Stimulated activated CD8-positive, alpha-beta memory T cell treated with anti-CD3 and anti-CD28 coated beads, Interleukin-7, amount 100 ng/mL, for 4 hours (primary cell): ENCODE measurements around the gene VWA2.
A peak's percentile ranks its signal among the peaks of the same experiment; 100 is the strongest.

Experiments used
- DNase-seq, 2 donors: peaks; one replicate each; pipeline ENCODE4 v3.0.0-alpha.2; 2020; ENCODE audit warnings: low read depth in 2 of 2

Gene VWA2

GRCh38 chr10:114297136-114297705, 58.2 kb downstream of the VWA2 start:
- no peak for DNase-seq

GRCh38 chr10:114300036-114300645, 61.1 kb downstream of the VWA2 start:
- no peak for DNase-seq

GRCh38 chr10:114301177-114301576, 62.1 kb downstream of the VWA2 start:
- no peak for DNase-seq

- no peak for DNase-seq
These were observed 63.1 kb downstream of the VWA2 start for GRCh38 chr10:114301951-114302710.

GRCh38 chr10:114303556-114303955, 64.5 kb downstream of the VWA2 start:
- no peak for DNase-seq

GRCh38 chr10:114304017-114304570, 65.0 kb downstream of the VWA2 start:
- DNase-seq: peak; percentile 45 to 55

GRCh38 chr10:114304571-114305421, 65.7 kb downstream of the VWA2 start:
- peak; percentile 20 to 54 for DNase-seq

GRCh38 chr10:114305521-114305925, 66.5 kb downstream of the VWA2 start:
- no peak for DNase-seq

- no peak for DNase-seq
These were observed 67.3 kb downstream of the VWA2 start for GRCh38 chr10:114306116-114306973.

GRCh38 chr10:114307731-114308130, 68.7 kb downstream of the VWA2 start:
- no peak for DNase-seq

GRCh38 chr10:114308531-114309363, 69.7 kb downstream of the VWA2 start:
- DNase-seq: no peak

- no peak for DNase-seq
These were observed 70.3 kb downstream of the VWA2 start for GRCh38 chr10:114309364-114309651.

GRCh38 chr10:114310346-114310745, 71.3 kb downstream of the VWA2 start:
- DNase-seq: no peak

- DNase-seq: no peak
These were observed 72.0 kb downstream of the VWA2 start for GRCh38 chr10:114311023-114311422.

GRCh38 chr10:114311496-114312209, 72.6 kb downstream of the VWA2 start:
- DNase-seq: no peak

- no peak for DNase-seq
These were observed 74.1 kb downstream of the VWA2 start for GRCh38 chr10:114313139-114313538.

- no peak for DNase-seq
These were observed 74.8 kb downstream of the VWA2 start for GRCh38 chr10:114313866-114314265.

GRCh38 chr10:114315566-114316420, 76.7 kb downstream of the VWA2 start:
- DNase-seq: no peak

- DNase-seq: no peak
These were observed 77.7 kb downstream of the VWA2 start for GRCh38 chr10:114316744-114317143.
